ENCODE measurements around the gene RABL2A.
"Not testable (repeated sequence)": the region's sequence is repeated elsewhere in the genome, so short reads cannot be mapped to it uniquely, and the experiment has no call there.

The RABL2A gene

GRCh38 chr2:113652599-113652998 is 25.5 kb downstream of the RABL2A start:
- H3K27ac Mint-ChIP-seq; H3K36me3 Mint-ChIP-seq; H3K9me3 Mint-ChIP-seq (ENCODE audit: low read depth); H3K4me3 Mint-ChIP-seq; H3K27me3 Mint-ChIP-seq; H3K4me1 Mint-ChIP-seq (ENCODE audit: low read depth): not testable (repeated sequence)

- H3K27ac Mint-ChIP-seq; H3K36me3 Mint-ChIP-seq; H3K4me1 Mint-ChIP-seq (ENCODE audit: low read depth); H3K9me3 Mint-ChIP-seq (ENCODE audit: low read depth); H3K4me3 Mint-ChIP-seq; H3K27me3 Mint-ChIP-seq: not testable (repeated sequence)
Observed at GRCh38 chr2:113656031-113656624, 29.1 kb downstream of the RABL2A start.

- H3K9me3 Mint-ChIP-seq (ENCODE audit: low read depth), result not testable (repeated sequence)
Observed at GRCh38 chr2:113657735-113658134, 30.7 kb downstream of the RABL2A start.

GRCh38 chr2:113663285-113664060 is 36.4 kb downstream of the RABL2A start:
- not testable (repeated sequence) for H3K4me3 Mint-ChIP-seq; H3K36me3 Mint-ChIP-seq; H3K4me1 Mint-ChIP-seq (ENCODE audit: low read depth); H3K9me3 Mint-ChIP-seq (ENCODE audit: low read depth); H3K27me3 Mint-ChIP-seq; H3K27ac Mint-ChIP-seq

More at GRCh38 chr2:113657735-113658134, 30.7 kb downstream of the RABL2A start:
- H3K4me3 Mint-ChIP-seq; H3K4me1 Mint-ChIP-seq (ENCODE audit: low read depth); H3K27ac Mint-ChIP-seq; H3K27me3 Mint-ChIP-seq; H3K36me3 Mint-ChIP-seq: not testable (repeated sequence)

- H3K9me3 Mint-ChIP-seq (ENCODE audit: low read depth); H3K27me3 Mint-ChIP-seq; H3K36me3 Mint-ChIP-seq; H3K4me1 Mint-ChIP-seq (ENCODE audit: low read depth); H3K27ac Mint-ChIP-seq; H3K4me3 Mint-ChIP-seq: not testable (repeated sequence)
Observed at GRCh38 chr2:113664761-113665533, 37.9 kb downstream of the RABL2A start.

- H3K9me3 Mint-ChIP-seq (ENCODE audit: low read depth); H3K36me3 Mint-ChIP-seq; H3K4me1 Mint-ChIP-seq (ENCODE audit: low read depth); H3K4me3 Mint-ChIP-seq; H3K27ac Mint-ChIP-seq; H3K27me3 Mint-ChIP-seq: not testable (repeated sequence)
Observed at GRCh38 chr2:113669013-113669412, 41.9 kb downstream of the RABL2A start.

GRCh38 chr2:113672326-113672932 is 45.4 kb downstream of the RABL2A start:
- H3K4me1 Mint-ChIP-seq (ENCODE audit: low read depth), result no peaks in the 10 kb centered on the region
- no peaks in the 10 kb centered on the region for H3K9me3 Mint-ChIP-seq (ENCODE audit: low read depth)
- H3K27me3 Mint-ChIP-seq, result no peaks in the 10 kb centered on the region
- H3K27ac Mint-ChIP-seq, result no peak overlapping the region
- no peak overlapping the region for H3K4me3 Mint-ChIP-seq
- no peaks in the 10 kb centered on the region for H3K36me3 Mint-ChIP-seq

GRCh38 chr2:113675875-113676274 is 48.8 kb downstream of the RABL2A start:
- Mint-ChIP-seq H3K4me3 (no peak overlapping the region), H3K36me3 (no peaks in the 10 kb centered on the region), H3K27me3 (no peaks in the 10 kb centered on the region), H3K27ac (no peak overlapping the region), H3K4me1 (ENCODE audit: low read depth) (no peaks in the 10 kb centered on the region), H3K9me3 (ENCODE audit: low read depth) (no peaks in the 10 kb centered on the region)

GRCh38 chr2:113676623-113677266 is 49.7 kb downstream of the RABL2A start:
- H3K36me3 Mint-ChIP-seq, result no peaks in the 10 kb centered on the region
- H3K4me3 Mint-ChIP-seq, result no peak overlapping the region
- H3K27me3 Mint-ChIP-seq, result no peaks in the 10 kb centered on the region
- no peaks in the 10 kb centered on the region for H3K9me3 Mint-ChIP-seq (ENCODE audit: low read depth)
- H3K4me1 Mint-ChIP-seq (ENCODE audit: low read depth), result no peaks in the 10 kb centered on the region
- H3K27ac Mint-ChIP-seq, result no peak overlapping the region

- H3K36me3 Mint-ChIP-seq, result no peaks in the 10 kb centered on the region
- no peaks in the 10 kb centered on the region for H3K27me3 Mint-ChIP-seq
- H3K4me3 Mint-ChIP-seq, result no peak overlapping the region
- no peaks in the 10 kb centered on the region for H3K9me3 Mint-ChIP-seq (ENCODE audit: low read depth)
- H3K27ac Mint-ChIP-seq, result no peak overlapping the region
- no peaks in the 10 kb centered on the region for H3K4me1 Mint-ChIP-seq (ENCODE audit: low read depth)
Observed at GRCh38 chr2:113677330-113677729, 50.3 kb downstream of the RABL2A start.

GRCh38 chr2:113679457-113679856 is 52.4 kb downstream of the RABL2A start:
- H3K36me3 Mint-ChIP-seq, result no peaks in the 10 kb centered on the region
- no peak overlapping the region for H3K4me3 Mint-ChIP-seq
- H3K4me1 Mint-ChIP-seq (ENCODE audit: low read depth), result no peaks in the 10 kb centered on the region
- no peaks in the 10 kb centered on the region for H3K27me3 Mint-ChIP-seq
- H3K27ac Mint-ChIP-seq, result no peak overlapping the region
- no peaks in the 10 kb centered on the region for H3K9me3 Mint-ChIP-seq (ENCODE audit: low read depth)

- Mint-ChIP-seq H3K4me3 (no peak overlapping the region), H3K4me1 (ENCODE audit: low read depth) (peaks cover 2% of the 10 kb centered on the region), H3K36me3 (no peaks in the 10 kb centered on the region), H3K9me3 (ENCODE audit: low read depth) (no peaks in the 10 kb centered on the region), H3K27me3 (no peaks in the 10 kb centered on the region), H3K27ac (no peak overlapping the region)
Observed at GRCh38 chr2:113685471-113685870, 58.4 kb downstream of the RABL2A start.

- Mint-ChIP-seq H3K27me3 (no peaks in the 10 kb centered on the region), H3K4me1 (ENCODE audit: low read depth) (peaks cover 10% of the 10 kb centered on the region), H3K9me3 (ENCODE audit: low read depth) (no peaks in the 10 kb centered on the region)
Observed at GRCh38 chr2:113686537-113686936, 59.5 kb downstream of the RABL2A start.

GRCh38 chr2:113690871-113691270 is 63.8 kb downstream of the RABL2A start:
- peak overlapping the region; percentile 32 for H3K4me3 Mint-ChIP-seq
- H3K9me3 Mint-ChIP-seq (ENCODE audit: low read depth); H3K27me3 Mint-ChIP-seq; H3K36me3 Mint-ChIP-seq: not testable (repeated sequence)
- peaks cover 43% of the 10 kb centered on the region for H3K4me1 Mint-ChIP-seq (ENCODE audit: low read depth)
- peak overlapping the region; percentile 75 for H3K27ac Mint-ChIP-seq

More at GRCh38 chr2:113686537-113686936, 59.5 kb downstream of the RABL2A start:
- no peak overlapping the region for H3K27ac Mint-ChIP-seq
- no peaks in the 10 kb centered on the region for H3K36me3 Mint-ChIP-seq
- H3K4me3 Mint-ChIP-seq, result no peak overlapping the region
